Kidney epithelial cell (primary cell): ENCODE data around the gene IFIT5. TPM values are rescaled to one million over a fixed set of nuclear protein-coding genes. Genes with fewer than 3 reads are reported as not detected.

Experiments
- DNase-seq: peaks from one replicate; pipeline ENCODE4 v3.0.0-alpha.2; 2010; ENCODE audit warnings: low read depth
- H3K27me3 ChIP-seq: 2 replicates; pipeline ENCODE4 v1.6.0; 2011; ENCODE audit warnings: low read length; ENCODE audit not compliant: control insufficient read depth, insufficient read depth
- H3K36me3 ChIP-seq: 2 replicates; pipeline ENCODE4 v1.5.1; 2011; ENCODE audit warnings: low read length; ENCODE audit not compliant: control insufficient read depth, insufficient read depth
- H3K4me3 ChIP-seq: 2 replicates; pipeline ENCODE4 v1.5.1; 2011; ENCODE audit warnings: low read depth, mild to moderate bottlenecking, control low read depth, low read length
- total RNA-seq: library from RNA; depleted of rRNA; stranded (reverse); fragments of >200 nt; gene quantifications from 2 replicates; pipeline ENCODE4 v1.2.3, GENCODE V29; 2015
- TF ChIP-seq, protein P1 (sequence below): IDR thresholded peaks from 2 replicates; pipeline ENCODE4 v1.5.1; 2011; ENCODE audit warnings: mild to moderate bottlenecking, moderate library complexity, low read length, control low read depth, inconsistent platforms; ENCODE audit not compliant: insufficient read depth, poor library complexity, severe bottlenecking

IFIT5 gene
- total RNA-seq, 1 donor from 2014 or later: 28.8 TPM

GRCh38 chr10:89391907-89392756, 22.2 kb upstream of the IFIT5 start, which contains the start of gene IFIT1:
Gene IFIT1 (plus strand): TSS chr10:89392623. CDS start chr10:89392713, 90 bp downstream.
- Histone ChIP-seq H3K36me3 (no peaks in the 10 kb centered on the region), H3K4me3 (peak within 1 kb of the TSS; percentile 51), H3K27me3 (no peaks in the 10 kb centered on the region)
- TF ChIP-seq, protein P1, sequence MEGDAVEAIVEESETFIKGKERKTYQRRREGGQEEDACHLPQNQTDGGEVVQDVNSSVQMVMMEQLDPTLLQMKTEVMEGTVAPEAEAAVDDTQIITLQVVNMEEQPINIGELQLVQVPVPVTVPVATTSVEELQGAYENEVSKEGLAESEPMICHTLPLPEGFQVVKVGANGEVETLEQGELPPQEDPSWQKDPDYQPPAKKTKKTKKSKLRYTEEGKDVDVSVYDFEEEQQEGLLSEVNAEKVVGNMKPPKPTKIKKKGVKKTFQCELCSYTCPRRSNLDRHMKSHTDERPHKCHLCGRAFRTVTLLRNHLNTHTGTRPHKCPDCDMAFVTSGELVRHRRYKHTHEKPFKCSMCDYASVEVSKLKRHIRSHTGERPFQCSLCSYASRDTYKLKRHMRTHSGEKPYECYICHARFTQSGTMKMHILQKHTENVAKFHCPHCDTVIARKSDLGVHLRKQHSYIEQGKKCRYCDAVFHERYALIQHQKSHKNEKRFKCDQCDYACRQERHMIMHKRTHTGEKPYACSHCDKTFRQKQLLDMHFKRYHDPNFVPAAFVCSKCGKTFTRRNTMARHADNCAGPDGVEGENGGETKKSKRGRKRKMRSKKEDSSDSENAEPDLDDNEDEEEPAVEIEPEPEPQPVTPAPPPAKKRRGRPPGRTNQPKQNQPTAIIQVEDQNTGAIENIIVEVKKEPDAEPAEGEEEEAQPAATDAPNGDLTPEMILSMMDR: no peak
- peak; percentile 89 for DNase-seq

GRCh38 chr10:89392974-89393373, 21.4 kb upstream of the IFIT5 start:
- Histone ChIP-seq H3K27me3 (no peaks in the 10 kb centered on the region), H3K36me3 (no peaks in the 10 kb centered on the region), H3K4me3 (peak overlapping the region; percentile 51)
- TF ChIP-seq, protein P1: no peak
- DNase-seq: peak; percentile 67

- DNase-seq: no peak
- no peaks in the 10 kb centered on the region for H3K36me3 ChIP-seq
- H3K4me3 ChIP-seq: no peak overlapping the region
- H3K27me3 ChIP-seq: no peaks in the 10 kb centered on the region
- TF ChIP-seq, protein P1: no peak
Observed at GRCh38 chr10:89393898-89394297, 20.5 kb upstream of the IFIT5 start.

GRCh38 chr10:89395141-89395540, 19.2 kb upstream of the IFIT5 start:
- DNase-seq: no peak
- TF ChIP-seq, protein P1: no peak
- H3K36me3 ChIP-seq: no peaks in the 10 kb centered on the region
- H3K27me3 ChIP-seq: no peaks in the 10 kb centered on the region
- no peak overlapping the region for H3K4me3 ChIP-seq

GRCh38 chr10:89398003-89398749, 16.2 kb upstream of the IFIT5 start:
- H3K36me3 ChIP-seq: no peaks in the 10 kb centered on the region
- TF ChIP-seq, protein P1: no peak
- no peak overlapping the region for H3K4me3 ChIP-seq
- no peak for DNase-seq
- H3K27me3 ChIP-seq: no peaks in the 10 kb centered on the region
